HG02884 (cell line): ENCODE results near the gene FOXO1.

Experiments used
- ATAC-seq: cut with Tn5 transposase; IDR thresholded peaks from one replicate; pipeline ENCODE4 v1.9.1; 2021; ENCODE audit warnings: mild to moderate bottlenecking, moderate library complexity; ENCODE audit not compliant: unreplicated experiment

Gene FOXO1

GRCh38 chr13:40552895-40553294 is 113.5 kb downstream of the FOXO1 start:
- ATAC-seq, result no peak

DNA sequence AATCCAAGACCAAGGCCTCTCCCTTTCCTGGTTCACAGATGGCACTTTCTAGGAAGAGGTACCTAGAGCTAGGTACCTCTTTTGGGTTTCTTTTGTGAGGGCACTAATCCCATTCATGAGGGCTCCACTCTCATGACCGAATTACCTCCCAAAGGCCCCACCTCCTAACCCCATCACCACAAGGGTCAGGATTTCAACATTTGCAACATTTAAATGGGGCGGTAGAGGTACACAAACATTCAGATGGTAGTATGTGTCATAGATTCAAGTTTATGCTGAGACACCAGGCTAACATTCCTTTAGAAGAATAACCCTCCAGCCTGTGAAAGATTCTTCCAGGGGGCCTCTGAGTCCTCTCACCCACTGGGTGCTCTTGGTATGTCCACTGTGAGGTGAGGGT is 116.3 kb downstream of the FOXO1 start:
- no peak for ATAC-seq

DNA sequence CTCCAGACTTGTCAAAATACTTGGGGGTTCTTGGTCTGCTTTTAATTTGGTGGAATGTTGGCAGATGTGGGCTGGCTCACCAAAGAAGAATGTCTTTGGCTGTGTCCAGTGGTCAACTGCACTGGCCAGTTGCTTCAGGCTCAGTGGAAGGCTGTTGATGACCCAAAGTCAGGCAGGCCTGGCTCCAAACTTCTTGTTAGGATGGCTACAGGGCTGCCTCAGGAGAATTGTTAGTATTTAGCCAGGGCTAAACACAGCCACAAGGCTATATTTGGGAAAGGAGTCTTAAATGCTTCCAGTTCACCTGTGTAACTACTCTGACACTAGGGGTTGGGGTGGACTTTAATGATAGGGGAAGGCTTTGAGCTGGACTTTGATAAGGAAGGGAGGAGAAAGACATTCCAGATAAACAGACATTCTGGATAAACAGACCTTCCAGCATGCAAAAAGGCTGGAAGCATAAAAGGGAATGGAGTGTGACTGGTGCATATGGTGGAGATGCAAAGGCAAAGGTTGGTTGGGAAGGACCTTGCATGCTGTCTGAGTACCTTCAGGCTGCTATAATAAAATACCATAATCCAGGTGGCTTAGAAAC is 116.8 kb downstream of the FOXO1 start:
- no peak for ATAC-seq

- no peak for ATAC-seq
These were observed 118.7 kb downstream of the FOXO1 start for GRCh38 chr13:40547591-40548315.

DNA sequence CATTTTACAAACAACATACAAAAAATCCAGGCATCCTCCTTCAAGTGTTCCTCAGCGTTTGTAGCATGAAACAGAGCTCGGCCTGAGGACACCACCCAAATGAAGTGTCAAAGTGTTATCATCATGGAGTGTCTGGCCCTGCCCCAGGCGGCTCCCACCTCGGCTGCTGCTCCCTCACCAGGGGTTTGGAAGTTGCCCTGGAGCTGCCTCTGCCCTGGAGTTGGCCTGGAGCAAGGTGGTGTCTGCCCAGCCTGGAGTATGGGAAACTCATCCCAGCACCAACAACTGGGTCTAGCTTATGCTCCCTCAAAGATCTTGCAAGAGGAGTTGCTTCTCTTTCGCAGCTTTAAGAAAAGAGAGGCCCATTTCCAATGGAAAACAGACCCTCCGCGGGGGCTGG is 120.4 kb downstream of the FOXO1 start:
- ATAC-seq, result no peak

DNA sequence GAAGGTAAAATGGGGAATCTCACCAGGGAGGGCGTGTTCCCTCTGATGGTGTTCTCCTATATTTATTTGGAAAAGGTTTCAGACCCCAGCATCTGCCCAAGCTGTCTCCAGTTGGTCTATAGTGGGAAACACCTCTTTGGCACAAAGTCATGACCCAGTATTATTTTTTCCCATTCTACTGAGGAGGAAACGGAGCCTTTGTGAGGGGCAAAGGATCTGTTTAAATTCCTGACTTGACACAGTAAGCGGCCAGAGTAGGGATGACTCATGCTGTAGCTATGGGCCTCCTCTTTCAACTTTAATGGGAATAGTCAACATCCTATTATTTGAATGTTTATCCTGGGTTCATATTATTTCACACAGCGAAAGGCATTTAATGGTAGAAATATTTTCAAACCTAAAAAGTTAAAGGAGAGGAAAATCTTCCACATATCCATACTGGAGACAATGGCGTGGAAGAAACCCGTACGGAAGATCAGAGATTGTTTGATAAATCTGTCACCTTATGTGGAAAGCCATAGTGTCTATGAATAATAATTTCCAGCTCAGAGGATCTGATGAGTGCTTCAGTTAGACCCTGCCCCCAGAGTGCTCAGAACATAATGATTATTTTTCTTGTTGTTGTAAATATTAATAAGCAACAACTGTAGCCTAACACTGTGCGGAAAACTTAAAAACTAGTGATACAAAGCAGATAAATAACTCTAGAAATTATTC is 126.0 kb downstream of the FOXO1 start:
- ATAC-seq, result no peak

- ATAC-seq, result no peak
These were observed 126.7 kb downstream of the FOXO1 start for GRCh38 chr13:40539576-40540327.

DNA sequence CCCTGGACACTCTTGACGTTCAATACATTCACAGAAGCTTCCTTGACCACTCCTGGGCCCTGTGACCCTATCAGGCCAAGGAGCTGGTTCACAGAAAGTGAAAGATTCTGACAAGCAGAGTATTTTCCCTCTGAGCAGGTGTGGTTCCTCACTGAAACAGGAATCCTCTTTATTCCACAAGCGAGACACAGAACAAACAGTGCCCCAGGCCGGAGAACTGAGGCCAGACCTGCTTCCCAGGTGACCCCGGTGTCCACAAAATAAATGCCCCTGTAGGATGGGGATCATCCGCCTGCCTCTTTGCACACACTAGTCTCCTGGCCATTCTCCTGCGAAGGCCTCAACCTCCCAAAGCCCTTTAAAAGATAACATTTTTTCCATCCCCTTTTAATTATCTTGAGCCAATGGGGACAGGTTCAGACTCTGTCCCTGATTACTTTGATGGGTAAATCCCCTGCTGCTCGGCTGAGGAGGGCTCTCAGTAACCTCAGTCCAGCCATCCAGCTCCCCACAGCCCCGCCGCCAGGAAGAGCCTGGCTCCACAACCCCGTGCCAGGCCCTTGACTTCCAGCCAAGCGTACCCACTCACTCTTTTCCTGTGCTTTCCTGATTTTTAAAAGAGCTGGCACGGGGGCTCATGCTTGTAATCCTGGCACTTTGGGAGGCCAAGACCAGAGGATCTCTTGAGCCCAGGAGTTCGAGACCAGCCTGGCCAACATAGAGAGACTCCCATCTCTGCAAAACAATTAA is 129.1 kb downstream of the FOXO1 start:
- no peak for ATAC-seq

DNA sequence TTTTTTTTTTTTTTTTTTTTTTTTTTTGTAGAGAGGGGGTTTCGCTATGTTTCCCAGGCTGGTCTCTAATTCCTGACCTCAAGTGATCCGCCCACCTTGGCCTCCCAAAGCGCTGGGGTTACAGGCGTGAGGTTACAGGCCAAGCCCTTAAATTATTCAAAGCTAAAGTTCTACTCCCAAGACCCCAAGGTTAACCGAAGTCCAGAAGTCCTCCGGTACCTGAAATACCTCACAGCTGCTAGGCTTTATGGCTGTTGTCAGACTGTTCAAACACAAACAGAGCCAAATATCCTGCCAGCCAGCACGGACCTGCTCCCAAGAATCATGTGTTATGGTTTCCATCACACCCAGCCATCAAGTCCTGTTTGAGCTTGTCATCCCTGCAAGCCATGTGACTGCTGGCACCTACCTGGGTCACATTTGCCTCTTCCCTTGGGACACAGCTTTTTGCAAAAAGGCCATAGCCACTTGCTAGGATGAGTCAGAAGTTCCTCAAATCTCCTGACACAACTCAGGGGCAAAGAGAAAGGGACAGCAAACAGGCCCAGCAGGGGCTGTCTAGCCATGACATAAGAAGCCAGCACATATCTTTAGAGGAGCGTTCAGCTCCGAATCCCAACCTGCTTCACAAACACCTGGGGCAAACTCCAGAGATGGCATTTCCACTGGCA is 129.9 kb downstream of the FOXO1 start:
- ATAC-seq, result no peak

- no peak for ATAC-seq
These were observed 131.1 kb downstream of the FOXO1 start for GRCh38 chr13:40535345-40535836.

- ATAC-seq, result no peak
These were observed 132.0 kb downstream of the FOXO1 start for GRCh38 chr13:40534456-40534855.

DNA sequence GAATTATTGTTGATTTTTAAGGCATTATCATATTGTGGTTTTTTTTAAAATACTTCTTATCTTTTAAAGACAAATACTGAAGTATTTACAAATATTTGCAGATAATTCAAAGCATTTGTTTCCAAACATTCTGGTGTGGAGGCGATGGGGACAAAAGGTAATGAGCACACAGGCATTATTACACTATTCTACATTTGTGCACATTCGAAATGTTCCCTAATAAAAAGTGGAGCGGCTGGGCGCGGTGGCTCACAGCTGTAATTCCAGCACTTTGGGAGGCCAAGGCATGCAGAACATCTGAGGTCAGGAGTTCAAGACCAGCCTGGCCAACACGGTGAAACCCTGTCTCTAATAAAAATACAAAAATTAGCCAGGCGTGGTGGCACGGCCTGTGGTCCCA is 133.4 kb downstream of the FOXO1 start:
- ATAC-seq, result no peak

DNA sequence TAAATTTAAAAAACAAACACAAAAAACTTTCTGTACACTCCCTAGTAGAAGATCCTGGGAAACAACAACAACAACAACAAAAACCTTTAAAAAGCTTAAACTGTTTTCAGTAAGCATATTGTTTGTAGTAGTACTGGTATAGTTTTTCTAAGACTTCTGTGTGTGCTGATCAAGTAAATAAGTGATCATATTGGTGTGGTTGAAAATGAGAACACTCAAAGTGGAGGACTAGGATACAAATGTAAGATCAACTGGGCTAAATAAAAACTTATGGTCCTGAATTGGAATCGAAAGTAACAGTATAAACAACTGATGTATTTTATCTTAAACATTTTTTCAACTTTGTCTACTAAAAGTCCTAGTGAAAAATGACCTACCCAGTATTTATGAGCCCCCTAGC is 135.5 kb downstream of the FOXO1 start:
- no peak for ATAC-seq

DNA sequence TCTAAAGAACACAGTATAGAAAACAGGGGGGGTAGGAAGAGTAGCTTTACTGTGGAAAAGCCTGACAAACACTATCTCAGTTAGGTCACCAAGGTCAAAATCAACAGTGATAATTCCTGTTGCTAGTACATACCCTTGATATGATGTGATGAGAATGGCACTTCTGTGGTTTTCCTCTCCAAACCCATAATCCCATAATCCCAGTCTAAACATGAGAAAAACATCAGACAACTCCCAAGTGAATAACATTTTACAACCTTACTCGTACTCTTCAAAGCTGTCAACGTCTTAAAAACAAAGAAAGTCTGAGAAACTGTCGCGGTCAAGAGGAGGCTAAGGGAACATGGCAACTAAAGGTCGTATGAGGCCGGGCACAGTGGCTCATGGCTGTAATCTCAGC is 137.6 kb downstream of the FOXO1 start:
- no peak for ATAC-seq

GRCh38 chr13:40527914-40528313 is 138.5 kb downstream of the FOXO1 start:
- ATAC-seq, result no peak

DNA sequence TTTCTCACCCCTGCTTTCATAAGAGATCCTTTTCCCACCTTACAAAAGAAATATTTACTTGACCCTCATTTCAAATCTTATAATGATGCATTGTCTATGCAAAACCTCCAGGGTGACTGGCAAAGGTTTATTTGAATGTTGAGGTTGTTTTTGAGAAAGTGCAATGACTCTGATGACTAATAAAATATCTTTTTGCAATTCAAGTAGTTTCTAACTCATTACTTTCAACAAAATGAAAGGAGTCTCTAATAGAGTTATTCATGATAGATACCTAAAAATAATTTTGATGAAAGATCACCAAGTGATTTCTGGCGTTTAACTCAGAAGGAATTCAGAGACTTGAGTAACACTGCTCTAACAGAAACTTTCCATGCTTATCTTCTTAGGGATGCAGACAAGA is 144.2 kb downstream of the FOXO1 start:
- ATAC-seq, result no peak

GRCh38 chr13:40520916-40521315 is 145.5 kb downstream of the FOXO1 start:
- no peak for ATAC-seq

DNA sequence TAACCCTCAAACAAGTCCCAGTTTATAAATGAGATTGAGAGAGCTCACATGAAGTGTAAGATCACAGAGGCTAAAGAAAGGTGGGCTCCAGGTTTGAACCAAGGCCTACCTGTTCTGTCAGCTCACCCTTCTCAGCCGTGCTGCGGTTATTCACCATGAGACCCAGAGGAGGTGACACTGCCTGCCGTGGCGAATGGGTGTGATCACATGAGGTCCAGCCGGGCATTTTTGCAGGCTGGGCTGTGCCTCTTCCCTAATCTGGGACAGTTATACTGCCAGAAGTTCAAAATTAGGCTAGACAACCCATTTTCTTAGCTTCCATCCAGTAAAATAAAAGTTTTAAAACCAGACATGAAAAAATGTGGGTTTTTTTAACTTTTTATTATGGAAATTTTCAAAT is 146.8 kb downstream of the FOXO1 start:
- ATAC-seq, result no peak

DNA sequence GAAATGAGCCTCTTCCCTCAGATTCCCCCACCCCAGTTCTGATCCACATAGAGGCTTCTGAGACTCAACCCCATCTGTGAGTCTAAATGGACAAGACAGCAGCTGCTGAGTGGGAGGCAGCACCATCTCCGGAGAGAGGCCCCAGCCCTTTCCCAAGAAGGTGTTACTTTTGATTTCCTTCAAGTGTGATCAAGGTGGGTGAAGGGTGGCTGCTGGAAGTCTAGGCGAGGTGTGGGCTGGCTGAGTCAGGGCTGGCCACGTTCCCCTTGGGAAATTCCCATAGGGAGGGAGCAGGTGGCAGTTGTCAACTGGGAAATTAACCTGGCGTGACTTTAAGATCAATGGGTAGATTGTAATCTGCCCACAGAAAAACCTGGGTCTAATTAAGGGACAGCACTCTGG is 148.0 kb downstream of the FOXO1 start:
- ATAC-seq, result no peak
